Neural cell (in vitro differentiated cells): ENCODE measurements around the gene GRAP. TPM values are rescaled to one million over a fixed set of nuclear protein-coding genes. Genes with fewer than 3 reads are reported as not detected.

Experiments
- H2AFZ ChIP-seq: fragments of 200-600, 300-800 bp; sonication (generic), shearing (Covaris generic); 2 replicates; pipeline ENCODE4 v1.6.0; 2014; ENCODE audit warnings: low read depth, mild to moderate bottlenecking, antibody characterized with exemption, low read length, moderate library complexity
- H3F3A ChIP-seq: fragments of 200-600 bp; shearing (Covaris generic); 2 replicates; pipeline ENCODE4 v1.6.1; 2016; ENCODE audit warnings: mild to moderate bottlenecking, moderate library complexity, mixed read lengths, antibody characterized with exemption, low read length; ENCODE audit not compliant: insufficient read depth, poor library complexity, severe bottlenecking
- H3K27ac ChIP-seq: fragments of 200-600, 300-800 bp; sonication (generic), shearing (Covaris generic); 2 replicates; pipeline ENCODE4 v1.5.1; 2014; ENCODE audit warnings: mild to moderate bottlenecking, low read length, moderate library complexity
- H3K27me3 ChIP-seq: fragments of 300-800, 200-600 bp; sonication (generic), shearing (Covaris generic); 2 replicates; pipeline ENCODE4 v1.6.0; 2014; ENCODE audit warnings: mild to moderate bottlenecking, low read depth, low read length, moderate library complexity; ENCODE audit not compliant: insufficient read depth
- H3K36me3 ChIP-seq: fragments of 300-800, 200-600 bp; sonication (generic), shearing (Covaris generic); 2 replicates; pipeline ENCODE4 v1.5.1; 2014; ENCODE audit warnings: mild to moderate bottlenecking, antibody characterized with exemption, low read length, moderate library complexity; ENCODE audit not compliant: insufficient read depth
- H3K4me2 ChIP-seq: fragments of 300-800, 200-600 bp; sonication (generic), shearing (Covaris generic); 2 replicates; pipeline ENCODE4 v1.6.0; 2014; ENCODE audit warnings: mild to moderate bottlenecking, low read length
- H3K4me3 ChIP-seq: fragments of 300-800, 200-600 bp; sonication (generic), shearing (Covaris generic); 2 replicates; pipeline ENCODE4 v1.5.1; 2014; ENCODE audit warnings: mild to moderate bottlenecking, low read length, moderate library complexity
- H3K79me2 ChIP-seq: fragments of 200-600 bp; shearing (Covaris generic); replicated peaks from 2 replicates; pipeline ENCODE4 v1.6.0; 2014; ENCODE audit warnings: mild to moderate bottlenecking, low read length, moderate library complexity; ENCODE audit not compliant: insufficient read depth
- H3K9ac ChIP-seq: fragments of 300-800, 200-600 bp; sonication (generic), shearing (Covaris generic); 2 replicates; pipeline ENCODE4 v1.6.1; 2016; ENCODE audit warnings: mild to moderate bottlenecking, low read length, mixed read lengths
- H3K9me2 ChIP-seq: fragments of 200-600 bp; shearing (Covaris generic); 2 replicates; pipeline ENCODE4 v1.6.1; 2016; ENCODE audit warnings: mild to moderate bottlenecking, low read length, mixed read lengths; ENCODE audit not compliant: insufficient read depth
- H3K9me3 ChIP-seq: fragments of 200-600, 300-800 bp; sonication (generic), shearing (Covaris generic); 2 replicates; pipeline ENCODE4 v1.6.1; 2016; ENCODE audit warnings: mild to moderate bottlenecking, mixed run types, low read length, moderate library complexity, mixed read lengths
- H4K20me1 ChIP-seq: fragments of 200-600 bp; shearing (Covaris generic); 2 replicates; pipeline ENCODE4 v1.6.1; 2016; ENCODE audit warnings: mild to moderate bottlenecking, mixed run types; ENCODE audit not compliant: insufficient read depth
- EP300 ChIP-seq: fragments of 450-650 bp; conservative IDR thresholded peaks from 2 replicates; pipeline ENCODE4 v1.6.1; 2014; ENCODE audit warnings: antibody characterized with exemption, mild to moderate bottlenecking, moderate library complexity; ENCODE audit not compliant: poor library complexity, severe bottlenecking
- EZH2 ChIP-seq: fragments of 200-600, 300-800 bp; shearing (Covaris generic), sonication (generic); IDR thresholded peaks from 2 replicates; pipeline ENCODE4 v1.6.1; 2014; ENCODE audit warnings: antibody characterized with exemption, low read length, borderline replicate concordance, mild to moderate bottlenecking; ENCODE audit not compliant: insufficient read depth, poor library complexity, severe bottlenecking
- MXI1 ChIP-seq: fragments of 450-650 bp; conservative IDR thresholded peaks from 2 replicates; pipeline ENCODE4 v1.6.1; 2014; ENCODE audit warnings: antibody characterized with exemption, mild to moderate bottlenecking; ENCODE audit not compliant: poor library complexity, severe bottlenecking
- POLR2AphosphoS5 ChIP-seq: IDR thresholded peaks from 2 replicates; pipeline ENCODE4 v1.6.1; 2012
- RAD21 ChIP-seq: fragments of 450-650 bp; conservative IDR thresholded peaks from 2 replicates; pipeline ENCODE4 v1.6.1; 2014; ENCODE audit warnings: antibody characterized with exemption, mild to moderate bottlenecking, moderate library complexity
- SMC3 ChIP-seq: fragments of 450-650 bp; conservative IDR thresholded peaks from 2 replicates; pipeline ENCODE4 v1.6.1; 2014; ENCODE audit warnings: antibody characterized with exemption, mild to moderate bottlenecking, moderate library complexity; ENCODE audit not compliant: poor library complexity
- TAF1 ChIP-seq: IDR thresholded peaks from 2 replicates; pipeline ENCODE4 v1.6.1; 2012; ENCODE audit warnings: low read depth
- polyA plus RNA-seq: library from polyadenylated mRNA; depleted of rRNA; stranded (reverse); fragments of >200 nt; gene quantifications from 2 replicates; pipeline ENCODE4 v1.2.3, GENCODE V29; 2014
- TF ChIP-seq, protein P1 (sequence below): IDR thresholded peaks from 2 replicates; pipeline ENCODE4 v1.6.1; 2012; ENCODE audit warnings: borderline replicate concordance
- TF ChIP-seq, protein P2 (sequence below): fragments of 450-650 bp; IDR thresholded peaks from 2 replicates; pipeline ENCODE4 v1.5.1; 2014; ENCODE audit warnings: antibody characterized with exemption, mild to moderate bottlenecking, moderate library complexity; ENCODE audit not compliant: poor library complexity, severe bottlenecking

The GRAP gene
- polyA plus RNA-seq, 1 donor from 2014 or later: 0.42 TPM

DNA sequence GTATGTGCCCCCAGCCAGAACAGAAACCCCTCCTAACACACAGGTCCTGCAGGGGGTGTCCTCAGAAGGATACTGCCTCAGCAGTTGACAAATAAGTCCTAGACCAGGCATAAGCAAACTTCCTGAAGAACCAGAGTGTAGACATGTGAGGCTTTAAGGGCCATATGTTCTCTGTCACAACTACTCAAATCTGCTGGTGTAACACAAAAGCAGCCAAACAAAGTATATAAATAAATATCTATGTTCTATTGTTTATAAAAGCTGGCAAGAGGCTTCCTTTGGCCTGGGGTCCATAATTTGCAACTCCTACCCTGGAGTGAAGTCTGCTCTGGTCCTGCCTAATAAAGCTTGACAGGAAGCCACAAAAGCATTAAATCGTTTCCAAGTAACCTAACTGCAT lies 52.1 kb downstream of the GRAP start:
- no peaks in the 10 kb centered on the region for H3K79me2 ChIP-seq
- H3K27me3 ChIP-seq: no peaks in the 10 kb centered on the region
- no peak overlapping the region for H2AFZ ChIP-seq
- TF ChIP-seq, protein P1, sequence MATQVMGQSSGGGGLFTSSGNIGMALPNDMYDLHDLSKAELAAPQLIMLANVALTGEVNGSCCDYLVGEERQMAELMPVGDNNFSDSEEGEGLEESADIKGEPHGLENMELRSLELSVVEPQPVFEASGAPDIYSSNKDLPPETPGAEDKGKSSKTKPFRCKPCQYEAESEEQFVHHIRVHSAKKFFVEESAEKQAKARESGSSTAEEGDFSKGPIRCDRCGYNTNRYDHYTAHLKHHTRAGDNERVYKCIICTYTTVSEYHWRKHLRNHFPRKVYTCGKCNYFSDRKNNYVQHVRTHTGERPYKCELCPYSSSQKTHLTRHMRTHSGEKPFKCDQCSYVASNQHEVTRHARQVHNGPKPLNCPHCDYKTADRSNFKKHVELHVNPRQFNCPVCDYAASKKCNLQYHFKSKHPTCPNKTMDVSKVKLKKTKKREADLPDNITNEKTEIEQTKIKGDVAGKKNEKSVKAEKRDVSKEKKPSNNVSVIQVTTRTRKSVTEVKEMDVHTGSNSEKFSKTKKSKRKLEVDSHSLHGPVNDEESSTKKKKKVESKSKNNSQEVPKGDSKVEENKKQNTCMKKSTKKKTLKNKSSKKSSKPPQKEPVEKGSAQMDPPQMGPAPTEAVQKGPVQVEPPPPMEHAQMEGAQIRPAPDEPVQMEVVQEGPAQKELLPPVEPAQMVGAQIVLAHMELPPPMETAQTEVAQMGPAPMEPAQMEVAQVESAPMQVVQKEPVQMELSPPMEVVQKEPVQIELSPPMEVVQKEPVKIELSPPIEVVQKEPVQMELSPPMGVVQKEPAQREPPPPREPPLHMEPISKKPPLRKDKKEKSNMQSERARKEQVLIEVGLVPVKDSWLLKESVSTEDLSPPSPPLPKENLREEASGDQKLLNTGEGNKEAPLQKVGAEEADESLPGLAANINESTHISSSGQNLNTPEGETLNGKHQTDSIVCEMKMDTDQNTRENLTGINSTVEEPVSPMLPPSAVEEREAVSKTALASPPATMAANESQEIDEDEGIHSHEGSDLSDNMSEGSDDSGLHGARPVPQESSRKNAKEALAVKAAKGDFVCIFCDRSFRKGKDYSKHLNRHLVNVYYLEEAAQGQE: no peak
- H3K36me3 ChIP-seq: no peaks in the 10 kb centered on the region
- H4K20me1 ChIP-seq: no peaks in the 10 kb centered on the region
- H3K4me3 ChIP-seq: no peak overlapping the region
- H3F3A ChIP-seq: no peaks in the 10 kb centered on the region
- no peaks in the 10 kb centered on the region for H3K9me2 ChIP-seq
- H3K9me3 ChIP-seq: no peaks in the 10 kb centered on the region
- H3K9ac ChIP-seq: no peak overlapping the region
- H3K27ac ChIP-seq: no peak overlapping the region
- no peak overlapping the region for H3K4me2 ChIP-seq

DNA sequence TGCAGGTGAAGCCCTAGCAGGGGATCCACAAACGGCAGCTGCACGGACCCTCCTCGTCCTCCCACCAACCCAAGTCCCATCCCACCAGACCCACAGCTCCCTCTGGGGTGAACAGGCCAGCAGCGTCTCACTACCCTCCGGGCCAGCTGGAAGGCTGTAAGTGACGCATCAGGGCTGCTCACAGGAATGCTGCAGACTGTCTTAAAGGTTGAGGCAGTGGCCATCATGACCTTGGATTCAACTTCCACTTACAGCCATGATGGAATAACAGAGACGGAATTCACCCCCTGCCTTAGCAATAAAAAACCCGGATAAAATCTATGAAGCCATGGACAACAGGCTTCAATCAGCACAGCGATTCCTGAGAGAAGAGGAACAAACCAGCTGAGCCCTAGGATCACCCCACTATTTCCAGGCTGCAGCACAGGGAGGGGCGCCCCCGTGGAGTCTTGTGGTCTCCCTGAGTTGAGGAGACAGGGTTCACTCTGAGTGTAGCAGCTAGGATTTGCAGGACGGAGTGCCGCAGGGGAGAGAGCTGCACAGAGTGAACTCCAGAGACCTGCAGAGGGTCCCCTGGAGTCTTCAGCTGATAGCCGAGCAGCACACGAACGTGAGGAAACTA lies 52.7 kb downstream of the GRAP start:
- H3K9ac ChIP-seq: no peak overlapping the region
- TF ChIP-seq, protein P2, sequence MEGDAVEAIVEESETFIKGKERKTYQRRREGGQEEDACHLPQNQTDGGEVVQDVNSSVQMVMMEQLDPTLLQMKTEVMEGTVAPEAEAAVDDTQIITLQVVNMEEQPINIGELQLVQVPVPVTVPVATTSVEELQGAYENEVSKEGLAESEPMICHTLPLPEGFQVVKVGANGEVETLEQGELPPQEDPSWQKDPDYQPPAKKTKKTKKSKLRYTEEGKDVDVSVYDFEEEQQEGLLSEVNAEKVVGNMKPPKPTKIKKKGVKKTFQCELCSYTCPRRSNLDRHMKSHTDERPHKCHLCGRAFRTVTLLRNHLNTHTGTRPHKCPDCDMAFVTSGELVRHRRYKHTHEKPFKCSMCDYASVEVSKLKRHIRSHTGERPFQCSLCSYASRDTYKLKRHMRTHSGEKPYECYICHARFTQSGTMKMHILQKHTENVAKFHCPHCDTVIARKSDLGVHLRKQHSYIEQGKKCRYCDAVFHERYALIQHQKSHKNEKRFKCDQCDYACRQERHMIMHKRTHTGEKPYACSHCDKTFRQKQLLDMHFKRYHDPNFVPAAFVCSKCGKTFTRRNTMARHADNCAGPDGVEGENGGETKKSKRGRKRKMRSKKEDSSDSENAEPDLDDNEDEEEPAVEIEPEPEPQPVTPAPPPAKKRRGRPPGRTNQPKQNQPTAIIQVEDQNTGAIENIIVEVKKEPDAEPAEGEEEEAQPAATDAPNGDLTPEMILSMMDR: no peak
- no peak for TF ChIP-seq SMC3
- no peak for TF ChIP-seq TAF1
- no peak for TF ChIP-seq RAD21
- no peak for TF ChIP-seq POLR2AphosphoS5
- TF ChIP-seq, protein P1: no peak
- no peak for TF ChIP-seq EZH2
- no peak for TF ChIP-seq MXI1
- TF ChIP-seq EP300: no peak
- H3K27ac ChIP-seq: no peak overlapping the region
- no peak overlapping the region for H3K4me2 ChIP-seq
- no peaks in the 10 kb centered on the region for H3K9me2 ChIP-seq
- no peaks in the 10 kb centered on the region for H4K20me1 ChIP-seq
- H3K4me3 ChIP-seq: no peak overlapping the region
- no peaks in the 10 kb centered on the region for H3K79me2 ChIP-seq
- no peak overlapping the region for H2AFZ ChIP-seq
- H3F3A ChIP-seq: no peaks in the 10 kb centered on the region
- H3K9me3 ChIP-seq: no peaks in the 10 kb centered on the region
- no peaks in the 10 kb centered on the region for H3K27me3 ChIP-seq
- H3K36me3 ChIP-seq: no peaks in the 10 kb centered on the region
